ENCODE results near the gene RPRML.

DNA sequence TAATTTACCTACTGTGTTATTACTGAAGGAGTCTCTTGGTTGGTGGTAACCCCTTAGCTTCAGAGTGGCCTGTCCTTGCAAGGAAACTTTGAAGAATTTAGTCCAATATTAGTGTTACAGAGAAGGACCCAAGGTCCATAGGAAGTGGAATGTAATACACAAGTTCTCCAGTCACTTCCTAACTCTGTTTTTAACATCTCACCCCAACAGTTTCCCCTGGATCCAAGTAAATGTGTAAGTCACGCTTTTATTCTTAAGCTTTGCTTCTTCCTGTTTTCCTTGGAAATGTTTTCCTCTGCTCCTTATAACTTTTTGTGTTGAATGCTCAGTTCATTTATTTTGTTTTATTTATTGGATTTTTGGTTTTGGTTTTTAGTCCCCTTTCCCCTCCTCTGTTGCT is 25.9 kb upstream of the RPRML start:
- TF ChIP-seq, protein P1, sequence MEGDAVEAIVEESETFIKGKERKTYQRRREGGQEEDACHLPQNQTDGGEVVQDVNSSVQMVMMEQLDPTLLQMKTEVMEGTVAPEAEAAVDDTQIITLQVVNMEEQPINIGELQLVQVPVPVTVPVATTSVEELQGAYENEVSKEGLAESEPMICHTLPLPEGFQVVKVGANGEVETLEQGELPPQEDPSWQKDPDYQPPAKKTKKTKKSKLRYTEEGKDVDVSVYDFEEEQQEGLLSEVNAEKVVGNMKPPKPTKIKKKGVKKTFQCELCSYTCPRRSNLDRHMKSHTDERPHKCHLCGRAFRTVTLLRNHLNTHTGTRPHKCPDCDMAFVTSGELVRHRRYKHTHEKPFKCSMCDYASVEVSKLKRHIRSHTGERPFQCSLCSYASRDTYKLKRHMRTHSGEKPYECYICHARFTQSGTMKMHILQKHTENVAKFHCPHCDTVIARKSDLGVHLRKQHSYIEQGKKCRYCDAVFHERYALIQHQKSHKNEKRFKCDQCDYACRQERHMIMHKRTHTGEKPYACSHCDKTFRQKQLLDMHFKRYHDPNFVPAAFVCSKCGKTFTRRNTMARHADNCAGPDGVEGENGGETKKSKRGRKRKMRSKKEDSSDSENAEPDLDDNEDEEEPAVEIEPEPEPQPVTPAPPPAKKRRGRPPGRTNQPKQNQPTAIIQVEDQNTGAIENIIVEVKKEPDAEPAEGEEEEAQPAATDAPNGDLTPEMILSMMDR (IDR thresholded peaks at IDR 0.05; ENCODE audit: low read length), result no peak
- no peak for TF ChIP-seq EZH2 (optimal IDR thresholded peaks at IDR 0.05; ENCODE audit: low read depth, low read length)
